Right lobe of liver (tissue), 4 donors: ENCODE data around the gene RRP1.

Source experiments
- CTCF ChIP-seq, 4 donors: fragments of 200-600 bp in 3 of 4; fragments of 450-650 bp in 1 of 4; IDR thresholded peaks; one replicate each; pipeline versions ENCODE4 v1.5.1 to v1.8.0; 2016 to 2022; ENCODE audit warnings: antibody characterized with exemption in 4 of 4, mild to moderate bottlenecking in 2 of 4
- POLR2A ChIP-seq: fragments of 450-650 bp; IDR thresholded peaks from one replicate; pipeline ENCODE4 v1.6.1; 2017; ENCODE audit warnings: antibody characterized with exemption, mild to moderate bottlenecking
- donor health status: DM: no; HTN: no; CAD: no.
- donor health status: DM: no; HTN: no; CAD: no.
- donor health status: DM: no; HTN: yes; CAD: no.

- TF ChIP-seq CTCF (IDR thresholded peaks at IDR 0.05) (no peak), POLR2A (no peak)
These were observed 61.4 kb downstream of the RRP1 start for GRCh38 chr21:43850728-43851295.
